ENCODE data around the gene ANKZF1.

The ANKZF1 gene

DNA sequence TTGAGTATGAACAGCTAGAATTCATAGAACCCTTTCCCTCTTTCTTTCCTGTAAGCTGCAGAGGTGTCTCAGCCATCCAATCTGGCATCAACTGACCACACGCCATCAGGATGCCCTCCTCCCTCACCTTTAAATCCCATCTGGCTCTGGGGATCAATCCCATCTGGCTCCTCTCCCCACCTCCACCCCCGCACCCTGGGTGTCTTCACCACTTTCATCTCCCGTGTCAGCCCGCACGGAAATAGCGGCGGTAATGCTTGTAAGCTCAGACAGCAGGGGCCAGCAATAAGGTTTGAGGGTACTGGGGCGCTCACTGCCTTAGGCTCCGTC is 22.9 kb downstream of the ANKZF1 start:
- H3K36me3 ChIP-seq (ENCODE audit: insufficient read depth, low read length) = peaks cover 45% of the 10 kb centered on the region
- H3K4me2 ChIP-seq (ENCODE audit: low read length) = peak overlapping the region; percentile 79
- no peak overlapping the region for H2AFZ ChIP-seq (ENCODE audit: low read length)
- TF ChIP-seq, protein P1, sequence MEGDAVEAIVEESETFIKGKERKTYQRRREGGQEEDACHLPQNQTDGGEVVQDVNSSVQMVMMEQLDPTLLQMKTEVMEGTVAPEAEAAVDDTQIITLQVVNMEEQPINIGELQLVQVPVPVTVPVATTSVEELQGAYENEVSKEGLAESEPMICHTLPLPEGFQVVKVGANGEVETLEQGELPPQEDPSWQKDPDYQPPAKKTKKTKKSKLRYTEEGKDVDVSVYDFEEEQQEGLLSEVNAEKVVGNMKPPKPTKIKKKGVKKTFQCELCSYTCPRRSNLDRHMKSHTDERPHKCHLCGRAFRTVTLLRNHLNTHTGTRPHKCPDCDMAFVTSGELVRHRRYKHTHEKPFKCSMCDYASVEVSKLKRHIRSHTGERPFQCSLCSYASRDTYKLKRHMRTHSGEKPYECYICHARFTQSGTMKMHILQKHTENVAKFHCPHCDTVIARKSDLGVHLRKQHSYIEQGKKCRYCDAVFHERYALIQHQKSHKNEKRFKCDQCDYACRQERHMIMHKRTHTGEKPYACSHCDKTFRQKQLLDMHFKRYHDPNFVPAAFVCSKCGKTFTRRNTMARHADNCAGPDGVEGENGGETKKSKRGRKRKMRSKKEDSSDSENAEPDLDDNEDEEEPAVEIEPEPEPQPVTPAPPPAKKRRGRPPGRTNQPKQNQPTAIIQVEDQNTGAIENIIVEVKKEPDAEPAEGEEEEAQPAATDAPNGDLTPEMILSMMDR (IDR thresholded peaks at IDR 0.05; ENCODE audit: low read length) = no peak
- no peak for TF ChIP-seq EZH2 (IDR thresholded peaks at IDR 0.05; ENCODE audit: borderline replicate concordance, low read length)
- H3K79me2 ChIP-seq (ENCODE audit: insufficient read depth, low read length) = no peaks in the 10 kb centered on the region
- H3K9ac ChIP-seq (ENCODE audit: low read length) = peak overlapping the region; percentile 89
- H4K20me1 ChIP-seq (ENCODE audit: insufficient read depth, low read length) = no peaks in the 10 kb centered on the region
- peaks cover 65% of the 10 kb centered on the region for H3K4me1 ChIP-seq (ENCODE audit: insufficient read depth, low read length, severe bottlenecking)
- H3K27me3 ChIP-seq (ENCODE audit: insufficient read depth, low read length) = no peaks in the 10 kb centered on the region
- 0 out of 2 replicates have a peak, but pooled peaks cover 5% of the 10 kb centered on the region for H3F3A ChIP-seq (ENCODE audit: insufficient read depth, low read length)
- H3K4me3 ChIP-seq (ENCODE audit: low read depth, low read length, poor library complexity, severe bottlenecking) = peak overlapping the region; percentile 83
- no peaks in the 10 kb centered on the region for H3K9me3 ChIP-seq (ENCODE audit: low read length)
- H3K9me2 ChIP-seq (ENCODE audit: low read depth, low read length) = no peaks in the 10 kb centered on the region
- H3K27ac ChIP-seq (ENCODE audit: low read depth, low read length, poor library complexity, severe bottlenecking) = peak overlapping the region; percentile 98

- no peaks in the 10 kb centered on the region for H3K79me2 ChIP-seq (ENCODE audit: insufficient read depth, low read length)
- TF ChIP-seq, protein P1 (IDR thresholded peaks at IDR 0.05; ENCODE audit: low read length) = no peak
- TF ChIP-seq EZH2 (IDR thresholded peaks at IDR 0.05; ENCODE audit: borderline replicate concordance, low read length) = no peak
- H3K4me2 ChIP-seq (ENCODE audit: low read length) = peak within 1 kb of the TSS; percentile 79
- peaks cover 40% of the 10 kb centered on the region for H3K36me3 ChIP-seq (ENCODE audit: insufficient read depth, low read length)
- H3F3A ChIP-seq (ENCODE audit: insufficient read depth, low read length) = 0 out of 2 replicates have a peak, but pooled peaks cover 5% of the 10 kb centered on the region
- peak within 1 kb of the TSS; percentile 89 for H3K9ac ChIP-seq (ENCODE audit: low read length)
- H2AFZ ChIP-seq (ENCODE audit: low read length) = no peak within 1 kb of the TSS
- H3K9me3 ChIP-seq (ENCODE audit: low read length) = no peaks in the 10 kb centered on the region
- no peaks in the 10 kb centered on the region for H3K27me3 ChIP-seq (ENCODE audit: insufficient read depth, low read length)
- peak within 1 kb of the TSS; percentile 98 for H3K27ac ChIP-seq (ENCODE audit: low read depth, low read length, poor library complexity, severe bottlenecking)
- no peaks in the 10 kb centered on the region for H4K20me1 ChIP-seq (ENCODE audit: insufficient read depth, low read length)
- H3K9me2 ChIP-seq (ENCODE audit: low read depth, low read length) = no peaks in the 10 kb centered on the region
- H3K4me1 ChIP-seq (ENCODE audit: insufficient read depth, low read length, severe bottlenecking) = peaks cover 59% of the 10 kb centered on the region
- H3K4me3 ChIP-seq (ENCODE audit: low read depth, low read length, poor library complexity, severe bottlenecking) = peak within 1 kb of the TSS; percentile 83
These were observed 23.5 kb downstream of the ANKZF1 start, which contains the start of gene TUBA4B for GRCh38 chr2:219252900-219253752. TUBA4B (plus strand) TSS chr2:219253243; CDS start chr2:219253408, 165 bp downstream.

DNA sequence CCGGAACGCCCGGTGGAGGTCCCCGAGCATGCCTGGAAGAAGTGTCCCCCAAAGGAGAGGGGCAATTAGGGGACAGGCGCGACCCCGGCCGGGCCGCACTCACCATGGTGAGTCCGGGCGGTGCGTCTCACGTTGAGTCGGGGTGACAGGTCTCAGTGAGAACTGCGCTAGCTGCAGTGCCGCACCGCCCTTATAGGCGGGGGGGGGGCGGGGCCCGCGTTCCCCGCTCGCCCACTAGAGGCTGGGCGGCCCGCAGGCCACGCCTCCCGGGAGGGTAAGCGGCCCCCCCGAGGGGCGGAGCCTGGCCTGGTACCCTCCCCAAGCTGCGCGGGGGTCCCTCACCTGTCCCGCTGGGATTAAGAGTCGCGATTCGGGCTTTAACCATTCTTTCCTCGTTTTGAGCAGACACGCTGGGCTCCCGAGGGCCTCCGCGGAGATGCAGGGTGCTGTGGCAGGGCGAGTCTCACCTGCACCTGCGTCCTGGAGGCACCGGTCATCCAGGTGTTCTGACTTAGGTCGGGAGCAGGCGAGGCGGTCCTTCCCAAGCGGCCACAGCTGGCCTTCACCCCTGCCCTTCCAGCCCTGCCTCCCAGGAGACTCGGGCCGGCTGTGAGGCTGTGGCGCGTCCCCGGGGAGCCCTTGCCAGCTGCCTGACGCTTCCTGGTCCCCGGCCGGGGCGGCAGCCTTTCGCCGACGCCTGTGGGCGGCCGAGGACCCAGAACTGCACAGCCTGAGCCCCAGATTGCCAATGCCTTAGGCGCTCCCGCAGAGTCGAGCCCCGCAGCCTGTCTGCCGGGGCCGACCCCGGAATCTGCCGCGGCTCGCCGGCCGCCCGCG is 24.4 kb downstream of the ANKZF1 start, which contains the start of gene TUBA4A:
Gene TUBA4A, minus strand, starts transcription at position 166 of the 837 bp plus-strand sequence. Its CDS starts 60 bp downstream, at position 106.
- H2AFZ ChIP-seq (ENCODE audit: low read length) = no peak within 1 kb of the TSS
- H4K20me1 ChIP-seq (ENCODE audit: insufficient read depth, low read length) = no peaks in the 10 kb centered on the region
- H3K4me2 ChIP-seq (ENCODE audit: low read length) = peak within 1 kb of the TSS; percentile 79
- H3K4me1 ChIP-seq (ENCODE audit: insufficient read depth, low read length, severe bottlenecking) = peaks cover 51% of the 10 kb centered on the region
- peaks cover 39% of the 10 kb centered on the region for H3K36me3 ChIP-seq (ENCODE audit: insufficient read depth, low read length)
- H3K9ac ChIP-seq (ENCODE audit: low read length) = peak within 1 kb of the TSS; percentile 89
- H3K9me2 ChIP-seq (ENCODE audit: low read depth, low read length) = no peaks in the 10 kb centered on the region
- no peaks in the 10 kb centered on the region for H3K79me2 ChIP-seq (ENCODE audit: insufficient read depth, low read length)
- H3K27me3 ChIP-seq (ENCODE audit: insufficient read depth, low read length) = no peaks in the 10 kb centered on the region
- 0 out of 2 replicates have a peak, but pooled peaks cover 5% of the 10 kb centered on the region for H3F3A ChIP-seq (ENCODE audit: insufficient read depth, low read length)
- no peaks in the 10 kb centered on the region for H3K9me3 ChIP-seq (ENCODE audit: low read length)
- TF ChIP-seq, protein P1 (IDR thresholded peaks at IDR 0.05; ENCODE audit: low read length) = 0 out of 2 replicates have a peak, but pooled peaks have one; percentile 15
- no peak for TF ChIP-seq EZH2 (IDR thresholded peaks at IDR 0.05; ENCODE audit: borderline replicate concordance, low read length)
- H3K27ac ChIP-seq (ENCODE audit: low read depth, low read length, poor library complexity, severe bottlenecking) = peak within 1 kb of the TSS; percentile 98
- H3K4me3 ChIP-seq (ENCODE audit: low read depth, low read length, poor library complexity, severe bottlenecking) = peak within 1 kb of the TSS; percentile 83
